ENCODE data around the gene KIF3A. TPM values are rescaled to one million over a fixed set of nuclear protein-coding genes. Genes with fewer than 3 reads are reported as not detected.

Gene KIF3A
- total and polyA plus RNA-seq, 2 of the 8 experiments (the other 6 are each of a cell fraction or from before 2014, with no cell fraction given), result 3.1 to 13.1 TPM

DNA sequence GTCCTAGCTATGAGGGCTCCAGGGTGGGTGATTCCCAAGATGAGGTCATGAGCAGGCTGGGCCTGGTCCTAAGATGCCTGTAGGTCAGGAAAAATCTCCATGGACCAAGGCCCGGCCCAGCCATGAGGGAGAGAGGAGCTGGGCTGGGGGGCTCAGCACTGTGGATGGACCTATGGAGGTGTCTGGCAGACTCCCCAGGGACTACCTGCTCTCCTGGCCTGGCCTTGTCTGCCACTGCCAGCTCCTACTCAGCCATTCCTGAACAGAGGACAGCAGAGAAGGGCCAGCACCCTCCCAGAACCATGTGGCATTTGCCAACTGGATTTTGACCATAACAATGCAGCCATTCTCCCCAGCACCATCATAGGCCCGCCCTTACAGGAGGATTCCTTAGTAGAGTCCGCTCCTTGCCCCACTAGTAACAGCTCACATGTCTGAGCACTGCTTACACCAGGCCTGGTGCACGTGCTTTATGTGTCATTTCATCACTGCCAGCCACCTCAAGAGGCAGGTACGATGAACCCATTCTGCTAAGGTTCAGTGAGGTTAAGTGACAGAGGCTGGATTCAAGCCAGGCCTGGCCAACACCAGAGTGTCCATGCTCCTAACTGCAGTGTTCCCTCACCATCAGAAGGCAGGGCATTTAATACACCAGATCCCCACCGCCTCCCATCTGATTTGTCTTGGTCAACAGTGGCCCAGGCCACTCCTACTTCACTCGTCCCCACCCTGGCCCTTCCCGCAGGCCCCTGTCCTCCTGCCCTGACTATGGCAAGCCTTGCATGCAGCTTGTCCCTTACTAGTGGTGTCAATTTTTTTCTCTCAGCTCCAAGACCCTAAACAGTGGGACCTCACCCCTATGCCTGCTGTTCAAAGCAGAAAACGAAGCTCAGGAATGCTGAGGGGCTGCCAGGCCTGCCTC, 78.7 kb downstream of the KIF3A start (continued):
- TF ChIP-seq RAD21 (IDR thresholded peaks at IDR 0.05 in 1 of 2, conservative IDR thresholded peaks at IDR 0.05 in 1 of 2; ENCODE audit: low read depth in 2 of 2, low read length in 2 of 2), result no peak
